ENCODE data around the gene PSMA5. TPM values are rescaled to one million over a fixed set of nuclear protein-coding genes. Genes with fewer than 3 reads are reported as not detected.

The PSMA5 gene
- total and polyA plus RNA-seq, 10 of the 15 experiments (the other 5 are each of a cell fraction or from before 2014, with no cell fraction given) = 58.7 to 271 (median 187) TPM

DNA sequence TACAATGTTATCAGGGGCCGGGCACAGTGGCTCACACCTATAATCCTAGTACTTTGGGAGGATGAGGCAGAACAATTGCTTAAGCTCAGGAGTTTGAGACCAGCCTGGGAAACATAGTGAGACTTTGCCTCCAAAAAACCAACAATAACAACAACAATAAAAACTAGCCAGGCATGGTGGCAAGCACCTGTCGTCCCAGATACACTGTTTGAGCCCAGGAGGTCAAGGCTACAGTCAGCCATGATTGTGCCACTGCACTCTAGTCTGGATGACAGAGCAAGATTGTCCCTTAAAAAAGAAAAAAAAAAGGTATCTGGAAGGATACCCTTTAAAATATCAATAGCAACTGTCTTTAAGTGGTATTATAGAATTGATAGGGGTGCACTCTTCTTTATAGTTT, 44.7 kb downstream of the PSMA5 start (continued):
- TF ChIP-seq SUPT20H (IDR thresholded peaks at IDR 0.05; ENCODE audit: borderline replicate concordance, control insufficient read depth, low read depth, low read length) (no peak), KLF5 (IDR thresholded peaks at IDR 0.05; ENCODE audit: partially characterized antibody) (no peak), FOXK2 (IDR thresholded peaks at IDR 0.05) (no peak), RELA (IDR thresholded peaks at IDR 0.05; ENCODE audit: borderline replicate concordance, partially characterized antibody) (no peak), NBN (IDR thresholded peaks at IDR 0.05) (no peak), MYB (IDR thresholded peaks at IDR 0.05; ENCODE audit: borderline replicate concordance, low read depth, low read length) (no peak), ZBED1 (IDR thresholded peaks at IDR 0.05; ENCODE audit: borderline replicate concordance) (no peak), KAT2A (conservative IDR thresholded peaks at IDR 0.05; ENCODE audit: control insufficient read depth, low read depth, low read length) (no peak), CBX3 (IDR thresholded peaks at IDR 0.05; ENCODE audit: borderline replicate concordance, low read depth) (no peak), SREBF2 (IDR thresholded peaks at IDR 0.05; ENCODE audit: low read length) (no peak), MEF2B (IDR thresholded peaks at IDR 0.05; ENCODE audit: partially characterized antibody, poor library complexity, severe bottlenecking) (no peak)
- TF ChIP-seq, protein P1, sequence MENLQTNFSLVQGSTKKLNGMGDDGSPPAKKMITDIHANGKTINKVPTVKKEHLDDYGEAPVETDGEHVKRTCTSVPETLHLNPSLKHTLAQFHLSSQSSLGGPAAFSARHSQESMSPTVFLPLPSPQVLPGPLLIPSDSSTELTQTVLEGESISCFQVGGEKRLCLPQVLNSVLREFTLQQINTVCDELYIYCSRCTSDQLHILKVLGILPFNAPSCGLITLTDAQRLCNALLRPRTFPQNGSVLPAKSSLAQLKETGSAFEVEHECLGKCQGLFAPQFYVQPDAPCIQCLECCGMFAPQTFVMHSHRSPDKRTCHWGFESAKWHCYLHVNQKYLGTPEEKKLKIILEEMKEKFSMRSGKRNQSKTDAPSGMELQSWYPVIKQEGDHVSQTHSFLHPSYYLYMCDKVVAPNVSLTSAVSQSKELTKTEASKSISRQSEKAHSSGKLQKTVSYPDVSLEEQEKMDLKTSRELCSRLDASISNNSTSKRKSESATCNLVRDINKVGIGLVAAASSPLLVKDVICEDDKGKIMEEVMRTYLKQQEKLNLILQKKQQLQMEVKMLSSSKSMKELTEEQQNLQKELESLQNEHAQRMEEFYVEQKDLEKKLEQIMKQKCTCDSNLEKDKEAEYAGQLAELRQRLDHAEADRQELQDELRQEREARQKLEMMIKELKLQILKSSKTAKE (IDR thresholded peaks at IDR 0.05; ENCODE audit: low read depth, poor library complexity, severe bottlenecking) = no peak

DNA sequence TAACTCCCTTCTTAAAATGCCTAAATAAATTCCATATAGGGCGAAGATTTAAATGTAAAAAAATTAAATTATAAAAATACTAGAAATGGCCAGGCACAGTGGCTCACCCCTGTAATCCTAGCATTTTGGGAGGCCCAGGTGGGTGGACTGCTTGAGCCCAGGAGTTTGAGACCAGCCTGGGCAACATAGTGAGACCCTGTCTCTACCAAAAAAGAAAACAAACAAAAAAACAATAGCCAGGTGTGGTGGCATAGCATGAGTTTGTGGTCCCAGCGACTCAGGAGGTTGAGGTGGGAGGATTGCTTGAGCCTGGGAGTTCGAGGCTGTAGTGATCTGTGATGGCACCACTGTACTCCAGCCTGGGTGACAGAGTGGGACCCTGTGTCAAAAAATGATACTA, 46.3 kb downstream of the PSMA5 start:
- Histone ChIP-seq H2AFZ (ENCODE audit: control insufficient read depth, low read depth, low read length) (no peak overlapping the region), H3K9me3 (replicated peaks; ENCODE audit: control insufficient read depth, insufficient read depth, low read length) (no peaks in the 10 kb centered on the region), H3K27me3 (replicated peaks in 1 of 2; ENCODE audit: control insufficient read depth in 2 of 2, insufficient read depth in 2 of 2, low read length in 1 of 2) (no peaks in the 10 kb centered on the region), H3K79me2 (ENCODE audit: control insufficient read depth, insufficient read depth, low read length) (no peaks in the 10 kb centered on the region), H3K9ac (ENCODE audit: control insufficient read depth, insufficient read depth, low read length) (no peak overlapping the region), H3K4me3 (no peak overlapping the region), H4K20me1 (ENCODE audit: control insufficient read depth, insufficient read depth) (no peaks in the 10 kb centered on the region), H3K4me2 (ENCODE audit: control insufficient read depth, insufficient read depth) (no peak overlapping the region), H3K27ac (ENCODE audit: control insufficient read depth, insufficient read depth) (no peak overlapping the region), H3K4me1 (ENCODE audit: control insufficient read depth, insufficient read depth, low read length) (no peaks in the 10 kb centered on the region), H3K36me3 (ENCODE audit: control insufficient read depth in 2 of 2, insufficient read depth in 2 of 2, low read length in 1 of 2) (no peaks in the 10 kb centered on the region)
- 30% methylated on average over 3 of the region's 3 CpGs for WGBS (ENCODE audit: insufficient coverage, insufficient replicate concordance, low lambda C conversion rate, missing lambda C conversion rate)
- no TSS peak for BruUV-seq (replicated peaks)
- ChIA-PET RAD21 (ENCODE audit: unreplicated experiment) (interaction anchor here (1.4 kb wide), 1 partner anchor 19 kb away, joined by 3 read pairs; no protein-coding TSS in a partner anchor), CTCF (interaction anchor here (0.9 to 1.1 kb wide), 2 partner anchors 29 to 100 kb away, joined by 3 to 4 read pairs; no protein-coding TSS in a partner anchor), SMC1A (ENCODE audit: uncharacterized antibody, unreplicated experiment) (interaction anchor here (0.6 to 1.2 kb wide), 3 partner anchors 9 to 26 kb away, joined by 3 to 7 read pairs (median 3); no protein-coding TSS in a partner anchor), POLR2A (interaction anchor here (0.6 to 1.2 kb wide), 2 partner anchors 12 to 881 kb away, joined by 3 to 5 read pairs; no protein-coding TSS in a partner anchor)
- in situ Hi-C loops (cut with MboI) = no loop called here
- no peak for DNase-seq (ENCODE audit: low read depth, low spot score)
- TF ChIP-seq TCF3 (IDR thresholded peaks at IDR 0.05; ENCODE audit: borderline replicate concordance, insufficient read depth, low read depth, low read length) (no peak), IRF4 (IDR thresholded peaks at IDR 0.05; ENCODE audit: low read depth, low read length) (no peak)
- TF ChIP-seq, protein P2, sequence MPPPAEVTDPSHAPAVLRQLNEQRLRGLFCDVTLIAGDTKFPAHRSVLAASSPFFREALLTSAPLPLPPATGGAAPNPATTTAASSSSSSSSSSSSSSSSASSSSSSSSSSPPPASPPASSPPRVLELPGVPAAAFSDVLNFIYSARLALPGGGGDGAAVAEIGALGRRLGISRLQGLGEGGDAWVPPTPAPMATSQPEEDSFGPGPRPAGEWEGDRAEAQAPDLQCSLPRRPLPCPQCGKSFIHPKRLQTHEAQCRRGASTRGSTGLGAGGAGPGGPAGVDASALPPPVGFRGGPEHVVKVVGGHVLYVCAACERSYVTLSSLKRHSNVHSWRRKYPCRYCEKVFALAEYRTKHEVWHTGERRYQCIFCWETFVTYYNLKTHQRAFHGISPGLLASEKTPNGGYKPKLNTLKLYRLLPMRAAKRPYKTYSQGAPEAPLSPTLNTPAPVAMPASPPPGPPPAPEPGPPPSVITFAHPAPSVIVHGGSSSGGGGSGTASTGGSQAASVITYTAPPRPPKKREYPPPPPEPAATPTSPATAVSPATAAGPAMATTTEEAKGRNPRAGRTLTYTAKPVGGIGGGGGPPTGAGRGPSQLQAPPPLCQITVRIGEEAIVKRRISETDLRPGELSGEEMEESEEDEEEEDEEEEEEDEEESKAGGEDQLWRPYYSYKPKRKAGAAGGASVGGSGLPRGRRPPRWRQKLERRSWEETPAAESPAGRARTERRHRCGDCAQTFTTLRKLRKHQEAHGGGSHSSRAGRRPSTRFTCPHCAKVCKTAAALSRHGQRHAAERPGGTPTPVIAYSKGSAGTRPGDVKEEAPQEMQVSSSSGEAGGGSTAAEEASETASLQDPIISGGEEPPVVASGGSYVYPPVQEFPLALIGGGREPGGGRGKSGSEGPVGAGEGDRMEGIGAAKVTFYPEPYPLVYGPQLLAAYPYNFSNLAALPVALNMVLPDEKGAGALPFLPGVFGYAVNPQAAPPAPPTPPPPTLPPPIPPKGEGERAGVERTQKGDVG (CRISPR knock-in tag; IDR thresholded peaks at IDR 0.05) = no peak
- intact Hi-C loops (cut with micrococcal nuclease; ENCODE audit: unreplicated experiment) = no loop called here
- no peak for ATAC-seq
- no peak for FAIRE-seq
